ENCODE measurements around the gene DMAC2L.

DNA sequence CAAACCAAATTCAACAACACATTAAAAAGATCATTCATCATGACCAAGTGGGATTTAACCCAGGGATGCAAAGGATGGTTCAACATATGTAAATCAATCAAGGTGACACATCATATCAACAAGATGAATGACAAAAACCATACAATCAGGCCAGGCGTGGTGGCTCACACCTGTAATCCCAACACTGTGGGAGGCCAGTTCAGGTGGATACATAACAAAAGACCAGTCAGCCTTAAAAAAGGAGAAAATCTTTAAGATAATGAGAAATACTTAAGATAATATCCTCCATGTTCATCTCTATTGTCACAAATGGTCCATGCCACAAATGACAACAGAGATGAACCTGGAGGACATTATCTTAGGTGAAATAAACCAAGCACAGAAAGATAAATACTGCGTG is 12.5 kb upstream of the DMAC2L start:
- TF ChIP-seq, protein P1, sequence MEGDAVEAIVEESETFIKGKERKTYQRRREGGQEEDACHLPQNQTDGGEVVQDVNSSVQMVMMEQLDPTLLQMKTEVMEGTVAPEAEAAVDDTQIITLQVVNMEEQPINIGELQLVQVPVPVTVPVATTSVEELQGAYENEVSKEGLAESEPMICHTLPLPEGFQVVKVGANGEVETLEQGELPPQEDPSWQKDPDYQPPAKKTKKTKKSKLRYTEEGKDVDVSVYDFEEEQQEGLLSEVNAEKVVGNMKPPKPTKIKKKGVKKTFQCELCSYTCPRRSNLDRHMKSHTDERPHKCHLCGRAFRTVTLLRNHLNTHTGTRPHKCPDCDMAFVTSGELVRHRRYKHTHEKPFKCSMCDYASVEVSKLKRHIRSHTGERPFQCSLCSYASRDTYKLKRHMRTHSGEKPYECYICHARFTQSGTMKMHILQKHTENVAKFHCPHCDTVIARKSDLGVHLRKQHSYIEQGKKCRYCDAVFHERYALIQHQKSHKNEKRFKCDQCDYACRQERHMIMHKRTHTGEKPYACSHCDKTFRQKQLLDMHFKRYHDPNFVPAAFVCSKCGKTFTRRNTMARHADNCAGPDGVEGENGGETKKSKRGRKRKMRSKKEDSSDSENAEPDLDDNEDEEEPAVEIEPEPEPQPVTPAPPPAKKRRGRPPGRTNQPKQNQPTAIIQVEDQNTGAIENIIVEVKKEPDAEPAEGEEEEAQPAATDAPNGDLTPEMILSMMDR (conservative IDR thresholded peaks at IDR 0.05; ENCODE audit: low read length) = no peak
- no peak for TF ChIP-seq EZH2phosphoT487 (IDR thresholded peaks at IDR 0.05; ENCODE audit: borderline replicate concordance)
